Measurements from ENCODE around the gene PAX9. TPM values are rescaled to one million over a fixed set of nuclear protein-coding genes. Genes with fewer than 3 reads are reported as not detected.
"Not testable (repeated sequence)": the region's sequence is repeated elsewhere in the genome, so short reads cannot be mapped to it uniquely, and the experiment has no call there.

Gene PAX9
- total RNA-seq, 1 donor from 2014 or later: 0.52 TPM

- no peak overlapping the region for H3K4me3 ChIP-seq (ENCODE audit: low read length in 3 of 3)
- no peak overlapping the region for H3K27ac ChIP-seq (ENCODE audit: low read depth, low read length)
- no peaks in the 10 kb centered on the region for H3K4me1 ChIP-seq (ENCODE audit: control insufficient read depth in 3 of 3, insufficient read depth in 3 of 3, low read length in 3 of 3)
- H3K27me3 ChIP-seq (ENCODE audit: control insufficient read depth in 3 of 3, insufficient read depth in 3 of 3, low read length in 3 of 3): peaks cover 27 to 48% (median 29%) of the 10 kb centered on the region in 3 donors
- H3K9me3 ChIP-seq (ENCODE audit: control insufficient read depth in 3 of 3, low read length in 3 of 3): no peaks in the 10 kb centered on the region
- no peaks in the 10 kb centered on the region for H3K36me3 ChIP-seq (ENCODE audit: control insufficient read depth in 3 of 3, insufficient read depth in 3 of 3, low read length in 3 of 3)
- no peak overlapping the region for H3K9ac ChIP-seq (ENCODE audit: low read depth in 1 of 3, low read length in 3 of 3)
Observed at GRCh38 chr14:36671149-36671548, 9.5 kb downstream of the PAX9 start.

GRCh38 chr14:36672095-36672494 lies 10.4 kb downstream of the PAX9 start:
- Histone ChIP-seq H3K27me3 (ENCODE audit: control insufficient read depth in 3 of 3, insufficient read depth in 3 of 3, low read length in 3 of 3) (peaks cover 20 to 42% (median 23%) of the 10 kb centered on the region in 3 donors), H3K4me1 (ENCODE audit: control insufficient read depth in 3 of 3, insufficient read depth in 3 of 3, low read length in 3 of 3) (no peaks in the 10 kb centered on the region), H3K9ac (ENCODE audit: low read depth in 1 of 3, low read length in 3 of 3) (no peak overlapping the region), H3K27ac (ENCODE audit: low read depth, low read length) (no peak overlapping the region), H3K9me3 (ENCODE audit: control insufficient read depth in 3 of 3, low read length in 3 of 3) (no peaks in the 10 kb centered on the region), H3K36me3 (ENCODE audit: control insufficient read depth in 3 of 3, insufficient read depth in 3 of 3, low read length in 3 of 3) (no peaks in the 10 kb centered on the region), H3K4me3 (ENCODE audit: low read length in 3 of 3) (no peak overlapping the region)

GRCh38 chr14:36674659-36675058 lies 13.0 kb downstream of the PAX9 start:
- Histone ChIP-seq H3K4me1 (ENCODE audit: control insufficient read depth in 3 of 3, insufficient read depth in 3 of 3, low read length in 3 of 3) (no peaks in the 10 kb centered on the region), H3K4me3 (ENCODE audit: low read length in 3 of 3) (no peak overlapping the region), H3K27ac (ENCODE audit: low read depth, low read length) (no peak overlapping the region), H3K27me3 (ENCODE audit: control insufficient read depth in 3 of 3, insufficient read depth in 3 of 3, low read length in 3 of 3) (peaks cover 7 to 28% (median 27%) of the 10 kb centered on the region in 3 donors), H3K9ac (ENCODE audit: low read depth in 1 of 3, low read length in 3 of 3) (no peak overlapping the region), H3K36me3 (ENCODE audit: control insufficient read depth in 3 of 3, insufficient read depth in 3 of 3, low read length in 3 of 3) (no peaks in the 10 kb centered on the region), H3K9me3 (ENCODE audit: control insufficient read depth in 3 of 3, low read length in 3 of 3) (no peaks in the 10 kb centered on the region)

- no peak overlapping the region for H3K27ac ChIP-seq (ENCODE audit: low read depth, low read length)
- peaks cover 7 to 29% (median 27%) of the 10 kb centered on the region in 3 donors for H3K27me3 ChIP-seq (ENCODE audit: control insufficient read depth in 3 of 3, insufficient read depth in 3 of 3, low read length in 3 of 3)
- H3K36me3 ChIP-seq (ENCODE audit: control insufficient read depth in 3 of 3, insufficient read depth in 3 of 3, low read length in 3 of 3): no peaks in the 10 kb centered on the region
- H3K4me1 ChIP-seq (ENCODE audit: control insufficient read depth in 3 of 3, insufficient read depth in 3 of 3, low read length in 3 of 3): no peaks in the 10 kb centered on the region
- no peak overlapping the region for H3K4me3 ChIP-seq (ENCODE audit: low read length in 3 of 3)
- H3K9ac ChIP-seq (ENCODE audit: low read depth in 1 of 3, low read length in 3 of 3): no peak overlapping the region
- no peaks in the 10 kb centered on the region for H3K9me3 ChIP-seq (ENCODE audit: control insufficient read depth in 3 of 3, low read length in 3 of 3)
Observed at GRCh38 chr14:36675581-36675980, 13.9 kb downstream of the PAX9 start.

- Histone ChIP-seq H3K36me3 (ENCODE audit: control insufficient read depth in 3 of 3, insufficient read depth in 3 of 3, low read length in 3 of 3) (no peaks in the 10 kb centered on the region), H3K9ac (ENCODE audit: low read depth in 1 of 3, low read length in 3 of 3) (no peak overlapping the region), H3K4me3 (ENCODE audit: low read length in 3 of 3) (no peak overlapping the region), H3K9me3 (ENCODE audit: control insufficient read depth in 3 of 3, low read length in 3 of 3) (no peaks in the 10 kb centered on the region), H3K4me1 (ENCODE audit: control insufficient read depth in 3 of 3, insufficient read depth in 3 of 3, low read length in 3 of 3) (no peaks in the 10 kb centered on the region), H3K27ac (ENCODE audit: low read depth, low read length) (no peak overlapping the region), H3K27me3 (ENCODE audit: control insufficient read depth in 3 of 3, insufficient read depth in 3 of 3, low read length in 3 of 3) (peaks cover 6 to 29% (median 27%) of the 10 kb centered on the region in 3 donors)
Observed at GRCh38 chr14:36676236-36676635, 14.6 kb downstream of the PAX9 start.

GRCh38 chr14:36682338-36682737 lies 20.7 kb downstream of the PAX9 start:
- Histone ChIP-seq H3K4me3 (ENCODE audit: low read length in 3 of 3) (no peak overlapping the region), H3K4me1 (ENCODE audit: control insufficient read depth in 3 of 3, insufficient read depth in 3 of 3, low read length in 3 of 3) (no peaks in the 10 kb centered on the region), H3K9ac (ENCODE audit: low read depth in 1 of 3, low read length in 3 of 3) (no peak overlapping the region), H3K27ac (ENCODE audit: low read depth, low read length) (no peak overlapping the region), H3K27me3 (ENCODE audit: control insufficient read depth in 3 of 3, insufficient read depth in 3 of 3, low read length in 3 of 3) (peaks cover 0 to 12% (median 0%) of the 10 kb centered on the region in 3 donors), H3K36me3 (ENCODE audit: control insufficient read depth in 3 of 3, insufficient read depth in 3 of 3, low read length in 3 of 3) (no peaks in the 10 kb centered on the region), H3K9me3 (ENCODE audit: control insufficient read depth in 3 of 3, low read length in 3 of 3) (no peaks in the 10 kb centered on the region)

GRCh38 chr14:36683083-36683724 lies 21.5 kb downstream of the PAX9 start:
- Histone ChIP-seq H3K9me3 (ENCODE audit: control insufficient read depth in 3 of 3, low read length in 3 of 3) (no peaks in the 10 kb centered on the region), H3K4me1 (ENCODE audit: control insufficient read depth in 3 of 3, insufficient read depth in 3 of 3, low read length in 3 of 3) (no peaks in the 10 kb centered on the region), H3K4me3 (ENCODE audit: low read length in 3 of 3) (no peak overlapping the region), H3K36me3 (ENCODE audit: control insufficient read depth in 3 of 3, insufficient read depth in 3 of 3, low read length in 3 of 3) (no peaks in the 10 kb centered on the region), H3K27ac (ENCODE audit: low read depth, low read length) (no peak overlapping the region), H3K27me3 (ENCODE audit: control insufficient read depth in 3 of 3, insufficient read depth in 3 of 3, low read length in 3 of 3) (peaks cover 0 to 8% (median 0%) of the 10 kb centered on the region in 3 donors), H3K9ac (ENCODE audit: low read depth in 1 of 3, low read length in 3 of 3) (no peak overlapping the region)

GRCh38 chr14:36684946-36685345 lies 23.3 kb downstream of the PAX9 start:
- Histone ChIP-seq H3K36me3 (ENCODE audit: control insufficient read depth in 3 of 3, insufficient read depth in 3 of 3, low read length in 3 of 3) (no peaks in the 10 kb centered on the region), H3K9me3 (ENCODE audit: control insufficient read depth in 3 of 3, low read length in 3 of 3) (no peaks in the 10 kb centered on the region), H3K4me3 (ENCODE audit: low read length in 3 of 3) (no peak overlapping the region), H3K27ac (ENCODE audit: low read depth, low read length) (no peak overlapping the region), H3K9ac (ENCODE audit: low read depth in 1 of 3, low read length in 3 of 3) (no peak overlapping the region), H3K27me3 (ENCODE audit: control insufficient read depth in 3 of 3, insufficient read depth in 3 of 3, low read length in 3 of 3) (peaks cover 0 to 7% (median 0%) of the 10 kb centered on the region in 3 donors), H3K4me1 (ENCODE audit: control insufficient read depth in 3 of 3, insufficient read depth in 3 of 3, low read length in 3 of 3) (no peaks in the 10 kb centered on the region)

GRCh38 chr14:36690311-36691040 lies 28.8 kb downstream of the PAX9 start:
- Histone ChIP-seq H3K27me3 (ENCODE audit: control insufficient read depth in 3 of 3, insufficient read depth in 3 of 3, low read length in 3 of 3) (peaks cover 0 to 4% (median 0%) of the 10 kb centered on the region in 3 donors), H3K9me3 (ENCODE audit: control insufficient read depth in 3 of 3, low read length in 3 of 3) (no peaks in the 10 kb centered on the region), H3K9ac (ENCODE audit: low read depth in 1 of 3, low read length in 3 of 3) (no peak overlapping the region), H3K4me3 (ENCODE audit: low read length in 3 of 3) (no peak overlapping the region), H3K4me1 (ENCODE audit: control insufficient read depth in 3 of 3, insufficient read depth in 3 of 3, low read length in 3 of 3) (no peaks in the 10 kb centered on the region), H3K27ac (ENCODE audit: low read depth, low read length) (no peak overlapping the region), H3K36me3 (ENCODE audit: control insufficient read depth in 3 of 3, insufficient read depth in 3 of 3, low read length in 3 of 3) (no peaks in the 10 kb centered on the region)

GRCh38 chr14:36699420-36699819 lies 37.8 kb downstream of the PAX9 start:
- H3K4me3 ChIP-seq (ENCODE audit: low read length in 3 of 3); H3K9ac ChIP-seq (ENCODE audit: low read depth in 1 of 3, low read length in 3 of 3); H3K27ac ChIP-seq (ENCODE audit: low read depth, low read length); H3K9me3 ChIP-seq (ENCODE audit: control insufficient read depth in 3 of 3, low read length in 3 of 3); H3K4me1 ChIP-seq (ENCODE audit: control insufficient read depth in 3 of 3, insufficient read depth in 3 of 3, low read length in 3 of 3); H3K36me3 ChIP-seq (ENCODE audit: control insufficient read depth in 3 of 3, insufficient read depth in 3 of 3, low read length in 3 of 3); H3K27me3 ChIP-seq (ENCODE audit: control insufficient read depth in 3 of 3, insufficient read depth in 3 of 3, low read length in 3 of 3): not testable (repeated sequence)
